Measurements from ENCODE around the gene BRICD5. TPM values are rescaled to one million over a fixed set of nuclear protein-coding genes. Genes with fewer than 3 reads are reported as not detected.

The BRICD5 gene
- total and polyA plus RNA-seq, 2 experiments from 2014 or later, result 6.2 to 9.9 TPM

- no peaks in the 10 kb centered on the region for H3K79me2 ChIP-seq
- no peaks in the 10 kb centered on the region for H3K4me1 ChIP-seq (ENCODE audit: insufficient read depth)
- no peaks in the 10 kb centered on the region for H3K36me3 ChIP-seq (replicated peaks; ENCODE audit: insufficient read depth, low read depth)
- H3K27me3 ChIP-seq, result no peaks in the 10 kb centered on the region
- 90% methylated on average over 19 of the region's 20 CpGs for WGBS (ENCODE audit: low lambda C conversion rate, missing lambda C conversion rate)
- H3K4me3 ChIP-seq, result no peak overlapping the region
- no peak for DNase-seq (ENCODE audit: low spot score)
- H3K9me2 ChIP-seq (replicated peaks; ENCODE audit: insufficient read depth), result no peaks in the 10 kb centered on the region
- H3K9me3 ChIP-seq (ENCODE audit: low read depth), result no peaks in the 10 kb centered on the region
- TF ChIP-seq CTCF (IDR thresholded peaks at IDR 0.05; ENCODE audit: poor library complexity) (no peak), EZH2 (IDR thresholded peaks at IDR 0.05; ENCODE audit: borderline replicate concordance) (no peak), EZH2phosphoT487 (IDR thresholded peaks at IDR 0.05; ENCODE audit: low read depth, severe bottlenecking, unreplicated experiment) (no peak)
- no peak overlapping the region for H3K27ac ChIP-seq
- no peak overlapping the region for H3K4me2 ChIP-seq
- no peaks in the 10 kb centered on the region for H4K20me1 ChIP-seq (ENCODE audit: insufficient read depth, poor library complexity, severe bottlenecking)
- no peak overlapping the region for H2AFZ ChIP-seq
Observed at GRCh38 chr16:2184962-2185361, 25.7 kb downstream of the BRICD5 start.

DNA sequence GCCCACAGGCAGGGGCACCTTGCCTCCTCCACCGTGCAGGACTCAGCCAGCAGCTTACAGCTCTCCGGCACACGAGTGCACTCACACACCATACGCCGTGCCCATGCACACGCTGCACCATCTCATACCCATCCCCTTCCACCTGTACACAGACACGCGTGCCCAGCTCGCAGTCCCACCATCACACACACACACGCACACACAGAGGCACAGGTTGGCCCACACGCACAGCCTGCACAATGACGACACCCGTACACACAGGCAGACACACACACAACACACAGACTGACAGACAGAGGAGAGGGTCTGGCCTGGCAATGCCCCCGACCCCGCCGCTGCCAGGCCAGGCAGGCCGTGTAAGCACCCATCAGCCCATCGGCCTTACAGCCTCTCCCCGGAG, 26.3 kb downstream of the BRICD5 start:
- no peak for DNase-seq (ENCODE audit: low spot score)
- H3K27ac ChIP-seq, result no peak overlapping the region
- WGBS (ENCODE audit: low lambda C conversion rate, missing lambda C conversion rate), result 95% methylated on average over 19 of the region's 19 CpGs
- no peak overlapping the region for H3K4me3 ChIP-seq
- H3K4me1 ChIP-seq (ENCODE audit: insufficient read depth), result no peaks in the 10 kb centered on the region
- no peak for TF ChIP-seq EZH2phosphoT487 (IDR thresholded peaks at IDR 0.05; ENCODE audit: low read depth, severe bottlenecking, unreplicated experiment)
- TF ChIP-seq EZH2 (IDR thresholded peaks at IDR 0.05; ENCODE audit: borderline replicate concordance), result no peak
- TF ChIP-seq CTCF (IDR thresholded peaks at IDR 0.05; ENCODE audit: poor library complexity), result no peak
- no peaks in the 10 kb centered on the region for H3K9me2 ChIP-seq (replicated peaks; ENCODE audit: insufficient read depth)
- no peak overlapping the region for H2AFZ ChIP-seq
- H3K36me3 ChIP-seq (replicated peaks; ENCODE audit: insufficient read depth, low read depth), result no peaks in the 10 kb centered on the region
- H3K9me3 ChIP-seq (ENCODE audit: low read depth), result no peaks in the 10 kb centered on the region
- no peaks in the 10 kb centered on the region for H3K79me2 ChIP-seq
- H3K4me2 ChIP-seq, result no peak overlapping the region
- H3K27me3 ChIP-seq, result no peaks in the 10 kb centered on the region
- H4K20me1 ChIP-seq (ENCODE audit: insufficient read depth, poor library complexity, severe bottlenecking), result no peaks in the 10 kb centered on the region

DNA sequence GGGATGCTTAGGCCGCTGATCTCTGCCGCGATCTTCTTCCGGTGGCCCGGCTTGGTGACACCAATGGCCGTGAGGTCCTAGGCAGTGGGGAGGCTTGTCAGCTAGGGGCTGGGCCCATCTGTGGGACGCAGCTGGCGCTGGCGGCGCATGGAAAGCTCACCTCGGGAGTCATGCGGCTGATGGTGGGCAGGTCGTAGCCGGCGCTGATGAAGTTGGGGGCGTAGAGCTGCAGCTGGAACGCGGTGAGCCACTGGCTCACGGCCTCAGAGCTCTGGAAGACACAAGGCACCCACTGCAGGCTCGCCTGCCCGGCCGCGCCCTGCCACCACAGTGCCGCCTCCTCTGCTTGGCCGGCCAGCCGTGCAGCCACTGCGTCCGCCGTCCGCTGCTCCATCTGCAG, 27.0 kb downstream of the BRICD5 start:
- DNase-seq (ENCODE audit: low spot score), result no peak
- no peak overlapping the region for H2AFZ ChIP-seq
- no peak overlapping the region for H3K4me3 ChIP-seq
- WGBS (ENCODE audit: low lambda C conversion rate, missing lambda C conversion rate), result 98% methylated on average over 29 of the region's 30 CpGs
- H3K79me2 ChIP-seq, result no peaks in the 10 kb centered on the region
- H3K27ac ChIP-seq, result no peak overlapping the region
- H3K4me1 ChIP-seq (ENCODE audit: insufficient read depth), result no peaks in the 10 kb centered on the region
- H3K9me2 ChIP-seq (replicated peaks; ENCODE audit: insufficient read depth), result no peaks in the 10 kb centered on the region
- no peaks in the 10 kb centered on the region for H3K9me3 ChIP-seq (ENCODE audit: low read depth)
- no peaks in the 10 kb centered on the region for H3K36me3 ChIP-seq (replicated peaks; ENCODE audit: insufficient read depth, low read depth)
- no peak overlapping the region for H3K4me2 ChIP-seq
- H3K27me3 ChIP-seq, result no peaks in the 10 kb centered on the region
- no peaks in the 10 kb centered on the region for H4K20me1 ChIP-seq (ENCODE audit: insufficient read depth, poor library complexity, severe bottlenecking)
- TF ChIP-seq EZH2phosphoT487 (IDR thresholded peaks at IDR 0.05; ENCODE audit: low read depth, severe bottlenecking, unreplicated experiment), result no peak
- no peak for TF ChIP-seq EZH2 (IDR thresholded peaks at IDR 0.05; ENCODE audit: borderline replicate concordance)
- no peak for TF ChIP-seq CTCF (IDR thresholded peaks at IDR 0.05; ENCODE audit: poor library complexity)

GRCh38 chr16:2181952-2182351, 28.7 kb downstream of the BRICD5 start:
- H3K27ac ChIP-seq, result no peak overlapping the region

More at GRCh38 chr16:2181952-2182351, 28.7 kb downstream of the BRICD5 start:
- Histone ChIP-seq H3K4me1 (ENCODE audit: insufficient read depth) (no peaks in the 10 kb centered on the region), H3K27me3 (no peaks in the 10 kb centered on the region), H3K9me2 (replicated peaks; ENCODE audit: insufficient read depth) (no peaks in the 10 kb centered on the region), H3K36me3 (replicated peaks; ENCODE audit: insufficient read depth, low read depth) (no peaks in the 10 kb centered on the region), H3K4me2 (no peak overlapping the region), H4K20me1 (ENCODE audit: insufficient read depth, poor library complexity, severe bottlenecking) (no peaks in the 10 kb centered on the region), H3K4me3 (no peak overlapping the region), H3K9me3 (ENCODE audit: low read depth) (no peaks in the 10 kb centered on the region), H2AFZ (no peak overlapping the region), H3K79me2 (no peaks in the 10 kb centered on the region)
- TF ChIP-seq EZH2phosphoT487 (IDR thresholded peaks at IDR 0.05; ENCODE audit: low read depth, severe bottlenecking, unreplicated experiment), result no peak
- no peak for TF ChIP-seq CTCF (IDR thresholded peaks at IDR 0.05; ENCODE audit: poor library complexity)
- TF ChIP-seq EZH2 (IDR thresholded peaks at IDR 0.05; ENCODE audit: borderline replicate concordance), result no peak
- 95% methylated on average over 20 of the region's 20 CpGs for WGBS (ENCODE audit: low lambda C conversion rate, missing lambda C conversion rate)
- no peak for DNase-seq (ENCODE audit: low spot score)
